ENCODE measurements around the gene RFT1.

The RFT1 gene

GRCh38 chr3:53074761-53075742, 55.2 kb downstream of the RFT1 start:
- DNase-seq (ENCODE audit: low read depth), result no peak
- no peak for TF ChIP-seq CTCF (conservative IDR thresholded peaks at IDR 0.05; ENCODE audit: low read depth, low read length)
- no peak overlapping the region for H3K4me3 ChIP-seq (ENCODE audit: low read length)

- no peak overlapping the region for H3K4me3 ChIP-seq (ENCODE audit: low read length)
- DNase-seq (ENCODE audit: low read depth), result no peak
- no peak for TF ChIP-seq CTCF (conservative IDR thresholded peaks at IDR 0.05; ENCODE audit: low read depth, low read length)
Observed at GRCh38 chr3:53074366-53074696, 55.9 kb downstream of the RFT1 start.

GRCh38 chr3:53073553-53074365, 56.5 kb downstream of the RFT1 start:
- no peak for DNase-seq (ENCODE audit: low read depth)
- TF ChIP-seq CTCF (conservative IDR thresholded peaks at IDR 0.05; ENCODE audit: low read depth, low read length), result no peak
- no peak overlapping the region for H3K4me3 ChIP-seq (ENCODE audit: low read length)

- TF ChIP-seq CTCF (conservative IDR thresholded peaks at IDR 0.05; ENCODE audit: low read depth, low read length), result peak; percentile 91
- H3K4me3 ChIP-seq (ENCODE audit: low read length), result peak overlapping the region; percentile 54
- DNase-seq (ENCODE audit: low read depth), result no peak
Observed at GRCh38 chr3:53072653-53073552, 57.3 kb downstream of the RFT1 start.

GRCh38 chr3:53071882-53072431, 58.3 kb downstream of the RFT1 start:
- no peak for TF ChIP-seq CTCF (conservative IDR thresholded peaks at IDR 0.05; ENCODE audit: low read depth, low read length)
- H3K4me3 ChIP-seq (ENCODE audit: low read length), result no peak overlapping the region

GRCh38 chr3:53069422-53070068, 60.7 kb downstream of the RFT1 start:
- no peak for DNase-seq (ENCODE audit: low read depth)
- TF ChIP-seq CTCF (conservative IDR thresholded peaks at IDR 0.05; ENCODE audit: low read depth, low read length), result no peak
- H3K4me3 ChIP-seq (ENCODE audit: low read length), result no peak overlapping the region

More at GRCh38 chr3:53071882-53072431, 58.3 kb downstream of the RFT1 start:
- DNase-seq (ENCODE audit: low read depth), result no peak
